ENCODE measurements around the gene ACY1. TPM values are rescaled to one million over a fixed set of nuclear protein-coding genes. Genes with fewer than 3 reads are reported as not detected.

Gene ACY1
- total and polyA plus RNA-seq, 4 donors = 3.8 to 29.8 (median 24.4) TPM

DNA sequence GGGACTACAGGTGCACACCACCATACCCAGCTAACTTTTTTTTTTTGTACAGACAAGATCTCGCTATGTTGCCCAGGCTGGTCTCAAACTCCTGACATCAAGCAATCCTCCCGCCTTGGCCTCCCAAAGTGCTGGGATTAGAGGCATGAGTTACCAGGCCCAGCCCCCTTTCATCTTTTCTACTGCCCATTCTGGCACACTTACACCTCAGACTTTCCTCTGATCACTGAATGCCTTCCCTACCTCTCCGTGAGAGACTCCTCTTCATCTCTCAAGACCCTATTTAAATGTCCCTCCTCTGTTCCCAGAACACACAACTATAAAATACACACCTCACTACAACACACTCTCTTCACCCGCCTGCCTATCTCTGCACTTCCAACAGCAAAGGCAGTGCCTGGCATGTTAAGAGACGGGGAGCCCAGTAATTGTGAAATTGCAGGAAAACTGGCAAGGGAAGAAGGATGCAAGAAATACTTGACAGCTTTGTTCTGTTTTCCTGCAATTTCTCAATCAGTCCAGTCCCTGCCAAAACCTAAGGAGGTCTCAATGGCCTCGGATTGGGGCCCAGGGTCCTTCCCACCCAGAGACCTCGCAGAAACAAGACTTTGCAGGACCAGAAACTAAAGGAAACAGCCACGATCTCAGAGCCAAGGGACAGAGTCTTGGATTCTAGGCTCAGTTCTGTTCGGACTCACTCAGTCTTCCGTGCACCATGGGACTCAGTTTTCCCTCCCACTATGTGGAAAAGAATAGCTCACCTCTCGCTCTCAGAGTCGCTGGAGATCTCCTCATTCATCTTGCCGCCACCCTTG, 42.5 kb upstream of the ACY1 start:
- no peak for DNase-seq (ENCODE audit: low read depth in 4 of 6, low spot score in 6 of 6)
- H3K27me3 ChIP-seq (ENCODE audit: control insufficient read depth, insufficient read depth, low read length) = no peaks in the 10 kb centered on the region
- peaks cover 58% of the 10 kb centered on the region for H3K36me3 ChIP-seq (ENCODE audit: control insufficient read depth, insufficient read depth, low read length)

DNA sequence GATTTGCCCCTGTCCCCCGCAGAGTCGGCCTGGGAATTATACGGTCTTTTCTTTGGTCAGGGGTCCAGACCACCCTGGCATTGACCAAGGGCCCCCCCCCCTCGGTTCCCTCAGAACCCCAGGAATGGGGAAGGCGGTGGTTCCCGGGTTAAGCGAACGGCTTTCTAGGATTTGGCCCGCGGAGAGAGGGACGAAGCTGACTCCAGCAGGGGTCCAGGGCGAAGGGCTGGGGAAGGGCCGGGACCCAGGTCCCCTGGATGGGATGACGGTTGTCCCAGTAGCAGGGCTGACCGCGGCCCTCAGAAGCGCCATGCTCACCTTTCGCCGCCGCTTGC, 41.9 kb upstream of the ACY1 start:
- Histone ChIP-seq H3K36me3 (ENCODE audit: control insufficient read depth, insufficient read depth, low read length) (peaks cover 56% of the 10 kb centered on the region), H3K4me1 (ENCODE audit: control insufficient read depth, insufficient read depth, low read length) (peaks cover 30% of the 10 kb centered on the region), H3K27me3 (ENCODE audit: control insufficient read depth, insufficient read depth, low read length) (no peaks in the 10 kb centered on the region), H3K4me3 (ENCODE audit: low read depth, low read length) (peak overlapping the region; percentile 69), H3K9me3 (ENCODE audit: control insufficient read depth, insufficient read depth, low read length) (no peaks in the 10 kb centered on the region), H3K27ac (ENCODE audit: low read depth, low read length) (no peak overlapping the region)
- 0% methylated on average over 20 of the region's 20 CpGs for WGBS (ENCODE audit: insufficient coverage)
- no peak for DNase-seq (ENCODE audit: low read depth in 4 of 6, low spot score in 6 of 6)

More for the DNA sequence above, 42.5 kb upstream of the ACY1 start:
- WGBS (ENCODE audit: insufficient coverage) = 27% methylated on average over 11 of the region's 13 CpGs
- H3K4me3 ChIP-seq (ENCODE audit: low read depth, low read length) = peak overlapping the region; percentile 69
- H3K4me1 ChIP-seq (ENCODE audit: control insufficient read depth, insufficient read depth, low read length) = peaks cover 30% of the 10 kb centered on the region
- H3K9me3 ChIP-seq (ENCODE audit: control insufficient read depth, insufficient read depth, low read length) = no peaks in the 10 kb centered on the region
- H3K27ac ChIP-seq (ENCODE audit: low read depth, low read length) = no peak overlapping the region

DNA sequence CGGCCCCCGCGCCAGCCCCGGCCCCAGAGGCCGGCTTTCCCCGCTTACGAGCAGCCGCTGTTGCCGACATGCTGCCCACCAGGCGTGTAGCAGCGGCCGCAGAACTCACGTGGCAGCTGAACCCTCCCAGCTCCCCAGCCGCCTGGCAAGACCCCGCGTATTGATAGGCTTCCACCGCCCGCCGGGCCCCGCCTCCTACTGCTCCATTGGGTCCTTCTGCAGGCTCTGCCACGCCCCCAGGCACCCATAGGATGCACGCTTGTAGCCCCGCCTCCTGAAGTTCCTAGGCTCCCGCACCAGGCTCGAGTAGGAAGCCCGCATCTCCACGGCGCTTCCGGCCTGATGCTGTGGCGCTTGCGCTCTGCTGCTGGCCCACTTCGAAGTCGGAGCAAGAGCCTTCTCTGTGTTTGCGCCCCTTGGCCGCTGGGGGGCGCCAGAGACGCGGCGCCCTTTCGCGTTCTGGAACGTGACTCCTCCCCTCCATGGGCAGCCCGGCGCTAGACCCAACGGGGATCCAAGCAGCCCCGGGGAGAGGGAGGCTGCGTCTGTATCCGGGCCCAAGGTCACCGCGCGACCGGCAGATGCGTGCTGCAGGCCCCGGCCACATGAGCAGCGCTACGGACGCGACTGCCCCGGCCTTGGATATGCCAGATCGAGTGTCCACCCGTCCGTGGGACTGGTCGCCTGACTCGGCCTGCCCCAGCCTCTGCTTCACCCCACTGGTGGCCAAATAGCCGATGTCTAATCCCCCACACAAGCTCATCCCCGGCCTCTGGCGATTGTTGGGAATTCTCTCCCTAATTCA, 41.3 kb upstream of the ACY1 start, which contains the start of the genes PARP3 and RRP9:
Gene PARP3 (plus strand): TSS at position 566 of the 805 bp plus-strand sequence. CDS start 993 bp downstream, outside the sequence.
Gene RRP9 (minus strand): TSS at position 107 of the 805 bp plus-strand sequence. CDS start 37 bp downstream, at position 70.
- H3K4me1 ChIP-seq (ENCODE audit: control insufficient read depth, insufficient read depth, low read length) = peaks cover 30% of the 10 kb centered on the region
- H3K4me3 ChIP-seq (ENCODE audit: low read depth, low read length) = peak within 1 kb of the TSS; percentile 69
- peaks cover 50% of the 10 kb centered on the region for H3K36me3 ChIP-seq (ENCODE audit: control insufficient read depth, insufficient read depth, low read length)
- peak; percentile 95 to 100 (median 99) for DNase-seq (ENCODE audit: low read depth in 4 of 6, low spot score in 6 of 6)
- peak within 1 kb of the TSS; percentile 89 for H3K27ac ChIP-seq (ENCODE audit: low read depth, low read length)
- H3K27me3 ChIP-seq (ENCODE audit: control insufficient read depth, insufficient read depth, low read length) = no peaks in the 10 kb centered on the region
- under 1% methylated on average over 67 of the region's 67 CpGs for WGBS (ENCODE audit: insufficient coverage)
- no peaks in the 10 kb centered on the region for H3K9me3 ChIP-seq (ENCODE audit: control insufficient read depth, insufficient read depth, low read length)

DNA sequence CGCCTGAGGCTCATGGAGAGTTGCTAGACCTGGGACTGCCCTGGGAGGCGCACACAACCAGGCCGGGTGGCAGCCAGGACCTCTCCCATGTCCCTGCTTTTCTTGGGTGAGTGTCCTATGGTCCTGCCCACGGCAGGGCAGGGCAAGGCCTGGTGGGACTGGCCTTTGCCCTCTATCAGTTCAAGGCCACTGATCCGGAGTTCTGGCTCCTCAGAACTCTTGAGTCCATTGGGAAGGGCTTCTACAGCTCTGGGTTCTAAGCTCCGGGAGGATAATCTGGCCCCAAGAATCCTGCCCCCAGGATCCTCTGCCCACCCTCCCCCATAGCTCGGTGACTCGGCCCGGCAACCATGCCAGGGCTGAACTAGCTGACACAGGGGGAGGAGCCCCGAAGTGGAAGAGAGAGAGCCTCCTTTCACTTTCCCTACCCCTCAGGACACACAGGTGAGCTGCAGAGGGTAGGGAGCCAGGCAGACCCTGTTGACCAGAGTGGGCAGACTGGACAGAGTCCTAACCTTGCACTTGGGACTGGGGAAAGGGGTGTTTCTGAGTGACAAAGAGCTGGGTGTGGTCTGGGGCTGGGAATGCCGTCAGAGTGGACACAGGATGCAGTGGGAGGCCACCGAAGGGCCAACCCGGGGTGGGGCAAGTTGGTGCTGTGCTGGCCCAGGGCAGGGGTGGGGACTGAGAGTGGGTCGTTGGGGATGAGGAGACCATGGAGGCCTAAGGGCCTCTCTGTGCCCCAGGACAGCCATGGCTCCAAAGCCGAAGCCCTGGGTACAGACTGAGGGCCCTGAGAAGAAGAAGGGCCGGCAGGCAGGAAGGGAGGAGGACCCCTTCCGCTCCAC, 40.5 kb upstream of the ACY1 start:
- Histone ChIP-seq H3K27ac (ENCODE audit: low read depth, low read length) (peak overlapping the region; percentile 89), H3K27me3 (ENCODE audit: control insufficient read depth, insufficient read depth, low read length) (no peaks in the 10 kb centered on the region), H3K4me1 (ENCODE audit: control insufficient read depth, insufficient read depth, low read length) (peaks cover 30% of the 10 kb centered on the region), H3K9me3 (ENCODE audit: control insufficient read depth, insufficient read depth, low read length) (no peaks in the 10 kb centered on the region), H3K36me3 (ENCODE audit: control insufficient read depth, insufficient read depth, low read length) (peaks cover 47% of the 10 kb centered on the region), H3K4me3 (ENCODE audit: low read depth, low read length) (peak overlapping the region; percentile 65)
- DNase-seq (ENCODE audit: low read depth in 4 of 6, low spot score in 6 of 6) = no peak
- WGBS (ENCODE audit: insufficient coverage) = 75% methylated on average over 10 of the region's 17 CpGs

DNA sequence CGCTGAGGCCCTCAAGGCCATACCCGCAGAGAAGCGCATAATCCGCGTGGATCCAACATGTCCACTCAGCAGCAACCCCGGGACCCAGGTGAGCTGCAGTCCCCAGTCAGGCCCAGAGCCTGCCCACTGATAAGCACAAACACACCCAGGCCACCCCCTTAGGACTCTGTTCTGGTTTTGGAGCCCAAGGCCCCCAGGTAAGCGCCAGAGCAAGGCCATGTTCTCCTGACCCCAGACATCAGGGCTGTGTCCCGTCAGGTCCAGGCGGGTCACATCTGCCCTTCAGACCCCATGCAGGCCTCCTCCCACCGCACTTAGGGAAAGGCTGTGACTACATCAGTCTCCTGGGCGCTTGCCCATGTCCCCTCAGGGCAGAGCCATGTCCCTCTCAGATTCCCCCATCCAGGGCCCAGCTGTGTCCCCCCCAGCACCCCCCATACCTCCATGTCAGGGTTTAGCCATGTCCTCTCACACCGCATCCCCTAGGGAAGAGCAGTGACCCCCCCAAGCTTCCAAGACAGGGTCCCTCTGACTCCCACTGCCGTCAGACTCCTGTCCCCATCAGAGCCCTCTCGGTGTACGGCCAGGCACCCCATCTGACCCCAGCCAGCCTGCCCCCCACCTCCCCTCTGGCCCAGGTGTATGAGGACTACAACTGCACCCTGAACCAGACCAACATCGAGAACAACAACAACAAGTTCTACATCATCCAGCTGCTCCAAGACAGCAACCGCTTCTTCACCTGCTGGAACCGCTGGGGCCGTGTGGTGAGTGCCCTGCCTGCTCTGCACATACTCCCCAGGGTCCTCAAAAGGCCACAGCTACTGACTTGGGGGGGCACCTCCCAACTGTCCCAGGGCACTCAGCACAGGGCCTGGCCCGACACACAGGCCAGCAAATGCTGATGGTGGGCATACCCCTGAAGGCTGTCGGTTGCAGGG, 39.6 kb upstream of the ACY1 start:
- H3K4me1 ChIP-seq (ENCODE audit: control insufficient read depth, insufficient read depth, low read length) = peaks cover 30% of the 10 kb centered on the region
- H3K9me3 ChIP-seq (ENCODE audit: control insufficient read depth, insufficient read depth, low read length) = no peaks in the 10 kb centered on the region
- peaks cover 45% of the 10 kb centered on the region for H3K36me3 ChIP-seq (ENCODE audit: control insufficient read depth, insufficient read depth, low read length)
- DNase-seq (ENCODE audit: low read depth in 4 of 6, low spot score in 6 of 6) = no peak
- 93% methylated on average over 21 of the region's 21 CpGs for WGBS (ENCODE audit: insufficient coverage)
- no peaks in the 10 kb centered on the region for H3K27me3 ChIP-seq (ENCODE audit: control insufficient read depth, insufficient read depth, low read length)
- H3K4me3 ChIP-seq (ENCODE audit: low read depth, low read length) = no peak overlapping the region
- H3K27ac ChIP-seq (ENCODE audit: low read depth, low read length) = no peak overlapping the region

DNA sequence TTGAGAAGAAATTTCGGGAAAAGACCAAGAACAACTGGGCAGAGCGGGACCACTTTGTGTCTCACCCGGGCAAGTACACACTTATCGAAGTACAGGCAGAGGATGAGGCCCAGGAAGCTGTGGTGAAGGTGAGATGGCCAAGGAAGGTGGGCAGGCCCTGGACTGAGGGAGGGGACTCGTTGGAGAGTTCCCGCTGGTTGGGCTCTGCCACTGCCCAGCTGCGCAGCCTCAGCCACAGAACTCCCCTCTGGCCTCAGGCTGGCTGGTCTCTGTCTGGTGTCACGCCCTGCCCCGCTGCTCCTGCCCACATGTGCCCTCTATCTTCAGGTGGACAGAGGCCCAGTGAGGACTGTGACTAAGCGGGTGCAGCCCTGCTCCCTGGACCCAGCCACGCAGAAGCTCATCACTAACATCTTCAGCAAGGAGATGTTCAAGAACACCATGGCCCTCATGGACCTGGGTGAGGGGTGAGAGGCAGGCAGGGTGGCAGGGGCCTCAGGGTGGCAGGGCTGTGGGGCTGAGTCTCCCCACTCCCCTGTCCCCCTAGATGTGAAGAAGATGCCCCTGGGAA, 38.8 kb upstream of the ACY1 start:
- Histone ChIP-seq H3K4me1 (ENCODE audit: control insufficient read depth, insufficient read depth, low read length) (peaks cover 30% of the 10 kb centered on the region), H3K4me3 (ENCODE audit: low read depth, low read length) (no peak overlapping the region), H3K27ac (ENCODE audit: low read depth, low read length) (no peak overlapping the region), H3K27me3 (ENCODE audit: control insufficient read depth, insufficient read depth, low read length) (no peaks in the 10 kb centered on the region), H3K9me3 (ENCODE audit: control insufficient read depth, insufficient read depth, low read length) (no peaks in the 10 kb centered on the region), H3K36me3 (ENCODE audit: control insufficient read depth, insufficient read depth, low read length) (peaks cover 44% of the 10 kb centered on the region)
- WGBS (ENCODE audit: insufficient coverage) = 94% methylated on average over 11 of the region's 11 CpGs
- no peak for DNase-seq (ENCODE audit: low read depth in 4 of 6, low spot score in 6 of 6)

DNA sequence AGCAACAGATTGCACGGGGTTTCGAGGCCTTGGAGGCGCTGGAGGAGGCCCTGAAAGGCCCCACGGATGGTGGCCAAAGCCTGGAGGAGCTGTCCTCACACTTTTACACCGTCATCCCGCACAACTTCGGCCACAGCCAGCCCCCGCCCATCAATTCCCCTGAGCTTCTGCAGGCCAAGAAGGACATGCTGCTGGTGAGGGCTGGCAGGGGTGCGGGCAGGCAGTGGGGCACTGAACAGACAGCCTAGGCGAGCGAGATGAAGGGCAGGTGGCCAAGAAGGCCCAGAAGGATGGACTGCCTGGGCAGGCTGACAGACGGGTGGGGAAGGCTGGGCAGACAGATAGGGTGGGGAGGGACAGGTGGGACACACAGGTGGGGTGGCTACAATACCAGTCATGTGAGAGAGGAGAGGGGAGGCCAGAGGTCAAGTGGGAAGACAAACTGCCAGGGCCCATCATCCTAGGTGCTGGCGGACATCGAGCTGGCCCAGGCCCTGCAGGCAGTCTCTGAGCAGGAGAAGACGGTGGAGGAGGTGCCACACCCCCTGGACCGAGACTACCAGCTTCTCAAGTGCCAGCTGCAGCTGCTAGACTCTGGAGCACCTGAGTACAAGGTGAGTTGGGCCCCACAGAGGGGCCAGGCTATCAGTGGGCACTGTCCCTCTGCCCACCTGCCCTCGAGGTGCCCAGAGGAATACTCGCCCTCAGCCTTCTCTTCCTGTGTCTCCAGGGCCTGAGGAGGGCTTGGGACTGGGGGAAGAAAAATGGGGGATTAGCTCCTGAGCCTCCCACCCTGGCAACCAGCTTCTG, 38.1 kb upstream of the ACY1 start:
- Histone ChIP-seq H3K36me3 (ENCODE audit: control insufficient read depth, insufficient read depth, low read length) (peaks cover 44% of the 10 kb centered on the region), H3K4me1 (ENCODE audit: control insufficient read depth, insufficient read depth, low read length) (peaks cover 27% of the 10 kb centered on the region)

More for the DNA sequence above, 38.1 kb upstream of the ACY1 start:
- 89% methylated on average over 15 of the region's 18 CpGs for WGBS (ENCODE audit: insufficient coverage)
- no peak for DNase-seq (ENCODE audit: low read depth in 4 of 6, low spot score in 6 of 6)
- Histone ChIP-seq H3K27ac (ENCODE audit: low read depth, low read length) (no peak overlapping the region), H3K4me3 (ENCODE audit: low read depth, low read length) (no peak overlapping the region), H3K9me3 (ENCODE audit: control insufficient read depth, insufficient read depth, low read length) (no peaks in the 10 kb centered on the region), H3K27me3 (ENCODE audit: control insufficient read depth, insufficient read depth, low read length) (no peaks in the 10 kb centered on the region)

Measured in spinal cord (tissue), 10 donors.